GM12878 (cell line): ENCODE results near the gene CCDC81. TPM values are rescaled to one million over a fixed set of nuclear protein-coding genes. Genes with fewer than 3 reads are reported as not detected.

Experiments used
- ATAC-seq: fragments of 200-7000 bp; cut with Tn5 transposase; 3 replicates; pipeline ENCODE4 v1.9.1; 2020; ENCODE audit warnings: mild to moderate bottlenecking, moderate library complexity
- BruUV-seq: library from RNA; stranded (reverse); fragments of 400-500 nt; replicated peaks from 2 replicates; lab custom pipeline; 2021; lab: Mats Ljungman, UMichigan
- CTCF ChIA-PET: fragments of 300-600 bp; sonication (Branson Sonifier 250); formaldehyde crosslinking; extraction: SDS; loops from one replicate; lab custom pipeline; 2021; ENCODE audit warnings: inconsistent platforms; lab: Yijun Ruan, JAX
- POLR2A ChIA-PET: fragments of 350-600 bp; formaldehyde crosslinking; extraction: SDS; loops from one replicate; lab custom pipeline; 2021; ENCODE audit warnings: inconsistent platforms; lab: Charles Lee
- RAD21 ChIA-PET: fragments of 300-600 bp; sonication (Branson Sonifier 250); formaldehyde crosslinking; loops from one replicate; lab custom pipeline; 2023; ENCODE audit warnings: antibody characterized with exemption; ENCODE audit not compliant: unreplicated experiment; lab: Charles Lee
- SMC1A ChIA-PET: fragments of 300-600 bp; sonication (Branson Sonifier 250); formaldehyde crosslinking; loops from one replicate; lab custom pipeline; 2023; ENCODE audit not compliant: unreplicated experiment, uncharacterized antibody; lab: Charles Lee
- DNase-seq: peaks from one replicate; pipeline ENCODE4 v3.0.0-alpha.2; 2011; ENCODE audit warnings: low read depth, low spot score
- FAIRE-seq: peaks from 3 replicates; lab custom pipeline; 2011; peaks lifted over from hg19 to GRCh38; lab: Jason Lieb, UNC
- H2AFZ ChIP-seq: 2 replicates; pipeline ENCODE4 v1.6.0; 2011; ENCODE audit warnings: low read depth, low read length, control low read depth; ENCODE audit not compliant: control insufficient read depth
- H3K27ac ChIP-seq: 2 replicates; pipeline ENCODE4 v1.5.1; 2011; ENCODE audit warnings: control low read depth; ENCODE audit not compliant: control insufficient read depth, insufficient read depth
- H3K27me3 ChIP-seq, 2 experiments: replicated peaks in 1 of 2; 2 replicates each; pipeline versions ENCODE4 v1.6.0 to v1.6.1; 2011; ENCODE audit warnings: low read length in 1 of 2; ENCODE audit not compliant: control insufficient read depth in 2 of 2, insufficient read depth in 2 of 2
- H3K36me3 ChIP-seq, 2 experiments: 2 replicates each; pipeline ENCODE4 v1.5.1; 2011; ENCODE audit warnings: low read length in 1 of 2; ENCODE audit not compliant: control insufficient read depth in 2 of 2, insufficient read depth in 2 of 2
- H3K4me1 ChIP-seq: 2 replicates; pipeline ENCODE4 v1.6.1; 2011; ENCODE audit warnings: mild to moderate bottlenecking, low read length, moderate library complexity, mixed read lengths; ENCODE audit not compliant: control insufficient read depth, insufficient read depth
- H3K4me2 ChIP-seq: 2 replicates; pipeline ENCODE4 v1.6.0; 2011; ENCODE audit warnings: control low read depth; ENCODE audit not compliant: control insufficient read depth, insufficient read depth
- H3K4me3 ChIP-seq: fragments of 200-600 bp; sonication (generic); 2 replicates; pipeline ENCODE4 v1.5.1; 2016
- H3K79me2 ChIP-seq: 2 replicates; pipeline ENCODE4 v1.6.0; 2011; ENCODE audit warnings: low read length; ENCODE audit not compliant: control insufficient read depth, insufficient read depth
- H3K9ac ChIP-seq: 2 replicates; pipeline ENCODE4 v1.8.0; 2011; ENCODE audit warnings: low read length, control low read depth, mixed read lengths; ENCODE audit not compliant: control insufficient read depth, insufficient read depth
- H3K9me3 ChIP-seq: replicated peaks from 3 replicates; pipeline ENCODE4 v1.5.1; 2011; ENCODE audit warnings: mild to moderate bottlenecking, low read length; ENCODE audit not compliant: control insufficient read depth, insufficient read depth
- H4K20me1 ChIP-seq: 2 replicates; pipeline ENCODE4 v1.6.0; 2011; ENCODE audit not compliant: control insufficient read depth, insufficient read depth
- CBX5 ChIP-seq: sonication (generic); IDR thresholded peaks from 2 replicates; pipeline ENCODE4 v1.6.1; 2016; ENCODE audit warnings: low read depth, moderate library complexity, mild to moderate bottlenecking, inconsistent platforms
- GABPA ChIP-seq: IDR thresholded peaks from 2 replicates; pipeline ENCODE4 v1.6.1; 2014; ENCODE audit warnings: antibody characterized with exemption, low read depth, mild to moderate bottlenecking, inconsistent platforms
- HDAC2 ChIP-seq: fragments of 200-600 bp; sonication (generic); IDR thresholded peaks from 2 replicates; pipeline ENCODE4 v1.6.1; 2017
- WGBS: methylation state at CpG from one replicate; pipeline ENCODE4 v1.1.6; 2016; ENCODE audit warnings: low lambda C conversion rate; ENCODE audit not compliant: insufficient replicate concordance, insufficient coverage; ENCODE audit errors: missing lambda C conversion rate; 5-methylcytosine and 5-hydroxymethylcytosine counted together
- in situ Hi-C: fragments of 300-500 bp; cut with MboI; formaldehyde crosslinking; loops from 9 replicates; pipeline ENCODE4 v1.14.3; 2018; ENCODE audit warnings: mixed read lengths
- intact Hi-C: fragments of 100-400 bp; cut with micrococcal nuclease; formaldehyde crosslinking; loops from one replicate; pipeline ENCODE4 v1.14.2; 2022; ENCODE audit not compliant: unreplicated experiment
- polyA plus RNA-seq, 11 experiments: library from polyadenylated mRNA; depleted of rRNA in 4 of 11; unstranded in 6 of 11; stranded (reverse) in 5 of 11; fragments of >200 nt; fragmentation: Nextera tagmentation in 4 of 11; fragmentation: Illumina TruSeq in 1 of 11; extraction: Ambion mirVana in 4 of 11; extraction: Trizol in 1 of 11; gene quantifications; 1 replicate in 1 of 11; 2 replicates in 10 of 11; pipeline versions ENCODE4 v1.2.1 to v1.2.3, GENCODE V29; 2011 to 2016; ENCODE audit warnings: inconsistent platforms in 2 of 11, missing spikeins in 2 of 11, low read depth in 1 of 11
- total RNA-seq, 4 experiments: library from RNA; depleted of rRNA in 3 of 4; stranded (reverse); fragments of >200 nt in 3 of 4; fragmentation: Illumina TruSeq in 1 of 4; extraction: Trizol in 1 of 4; gene quantifications; 2 replicates each; pipeline versions ENCODE4 v1.2.1 to v1.2.3, GENCODE V29; 2013 to 2021

Gene CCDC81
- total and polyA plus RNA-seq, 10 of the 15 experiments (the other 5 are each of a cell fraction or from before 2014, with no cell fraction given) = 0.06 to 0.53 (median 0.22) TPM

- no TSS peak for BruUV-seq
- ChIA-PET CTCF (interaction anchor here (0.8 to 2.2 kb wide), 4 partner anchors 11 to 140 kb away, joined by 3 to 18 read pairs (median 4); no protein-coding TSS in a partner anchor), POLR2A (no interaction called here)
- intact Hi-C loops = no loop called here
- Histone ChIP-seq H3K4me2 (no peak overlapping the region), H3K4me3 (no peak overlapping the region)
- no peak for TF ChIP-seq HDAC2
- TF ChIP-seq, all 136 proteins: peak for 0
- Histone ChIP-seq H3K9me3 (no peaks in the 10 kb centered on the region), H2AFZ (no peak overlapping the region), H3K36me3 (no peaks in the 10 kb centered on the region), H3K79me2 (no peaks in the 10 kb centered on the region), H3K27me3 (peaks cover 0 to 2% of the 10 kb centered on the region in 2 experiments; a peak in 2 of 4 replicates), H3K9ac (no peak overlapping the region), H4K20me1 (no peaks in the 10 kb centered on the region; the same call in 1 of the 2 replicates), H3K27ac (no peak overlapping the region), H3K4me1 (no peaks in the 10 kb centered on the region)
- in situ Hi-C loops = no loop called here
- FAIRE-seq (no peak), DNase-seq (no peak), ATAC-seq (no peak)
- WGBS = 91% methylated on average over 1 of the region's 1 CpG
- ChIA-PET RAD21 (no interaction called here), SMC1A (interaction anchor here (0.9 to 2.0 kb wide), 6 partner anchors 11 to 140 kb away, joined by 3 to 16 read pairs (median 5); no protein-coding TSS in a partner anchor)
These were observed 93.5 kb downstream of the CCDC81 start for GRCh38 chr11:86468169-86468568.

GRCh38 chr11:86469491-86470388 is 95.1 kb downstream of the CCDC81 start:
- no TSS peak for BruUV-seq
- in situ Hi-C loops = no loop called here
- Histone ChIP-seq H3K4me1 (no peaks in the 10 kb centered on the region), H3K79me2 (no peaks in the 10 kb centered on the region), H3K9ac (no peak overlapping the region), H2AFZ (no peak overlapping the region), H3K4me3 (no peak overlapping the region), H3K36me3 (no peaks in the 10 kb centered on the region), H3K27ac (no peak overlapping the region), H3K4me2 (no peak overlapping the region), H3K27me3 (peaks cover 0 to 2% of the 10 kb centered on the region in 2 experiments; a peak in 2 of 4 replicates), H3K9me3 (no peaks in the 10 kb centered on the region), H4K20me1 (no peaks in the 10 kb centered on the region; the same call in 1 of the 2 replicates)
- FAIRE-seq (no peak), ATAC-seq (no peak), DNase-seq (no peak)
- RAD21 ChIA-PET = interaction anchor here (1.0 to 1.1 kb wide), 2 partner anchors 11 to 139 kb away, joined by 3 read pairs; no protein-coding TSS in a partner anchor
- TF ChIP-seq GABPA (no peak), CBX5 (no peak)
- SMC1A ChIA-PET = interaction anchor here (0.8 to 2.0 kb wide), 4 partner anchors 13 to 138 kb away, joined by 3 to 16 read pairs (median 8); no protein-coding TSS in a partner anchor
- WGBS = 37% methylated on average over 5 of the region's 5 CpGs
- CTCF ChIA-PET = interaction anchor here (0.8 to 2.2 kb wide), 6 partner anchors 9 to 615 kb away, joined by 3 to 18 read pairs (median 3); partner anchors contain the start of gene CCDC83
- intact Hi-C loops = no loop called here
- POLR2A ChIA-PET = interaction anchor here (1.1 kb wide), 1 partner anchor 11 kb away, joined by 4 read pairs; no protein-coding TSS in a partner anchor

Other genes with a start within 250 kb of the CCDC81 start
- gene EED, start 130.1 kb upstream of the CCDC81 start, total RNA-seq (2014; rRNA removed) = 41.5 and 53.4 TPM in 2 replicates
- gene EED, start 130.1 kb upstream of the CCDC81 start, total RNA-seq (2014; rRNA removed; fragmentation: Illumina TruSeq; extraction: Trizol) = 58.8 and 60.4 TPM in 2 replicates
- gene EED, start 130.1 kb upstream of the CCDC81 start, total RNA-seq (2021) = 46.3 and 53.1 TPM in 2 replicates
- 85.6 and 113 TPM in 2 replicates for gene EED, start 130.1 kb upstream of the CCDC81 start, polyA plus RNA-seq (2011; rRNA removed)
- 51.1 and 61.8 TPM in 2 replicates for gene EED, start 130.1 kb upstream of the CCDC81 start, polyA plus RNA-seq (2014; fragmentation: Illumina TruSeq; extraction: Trizol)
- 100 to 1,000 TPM; 101 to 140 TPM for gene EED, start 130.1 kb upstream of the CCDC81 start, polyA plus RNA-seq (2014; fragmentation: Nextera tagmentation; extraction: Ambion mirVana)
- 41.4 and 49.5 TPM in 2 replicates for gene EED, start 130.1 kb upstream of the CCDC81 start, polyA plus RNA-seq (2014; rRNA removed)
- 100 to 1,000 TPM in 1 of 2 experiments, 10 to 100 TPM in 1; 95.1 to 105 TPM for gene EED, start 130.1 kb upstream of the CCDC81 start, polyA plus RNA-seq (2016; fragmentation: Nextera tagmentation; extraction: Ambion mirVana)
- 57.9 and 70.5 TPM in 2 replicates for gene HIKESHI, start 72.6 kb upstream of the CCDC81 start, total RNA-seq (2014; rRNA removed)
- 53.3 and 54.0 TPM in 2 replicates for gene HIKESHI, start 72.6 kb upstream of the CCDC81 start, total RNA-seq (2014; rRNA removed; fragmentation: Illumina TruSeq; extraction: Trizol)
- gene HIKESHI, start 72.6 kb upstream of the CCDC81 start, total RNA-seq (2021) = 42.3 and 43.1 TPM in 2 replicates
- gene HIKESHI, start 72.6 kb upstream of the CCDC81 start, polyA plus RNA-seq (2011; rRNA removed) = 113 and 124 TPM in 2 replicates
- gene HIKESHI, start 72.6 kb upstream of the CCDC81 start, polyA plus RNA-seq (2014; fragmentation: Illumina TruSeq; extraction: Trizol) = 50.0 and 67.1 TPM in 2 replicates
- 100 to 1,000 TPM; 156 to 228 TPM for gene HIKESHI, start 72.6 kb upstream of the CCDC81 start, polyA plus RNA-seq (2014; fragmentation: Nextera tagmentation; extraction: Ambion mirVana)
- gene HIKESHI, start 72.6 kb upstream of the CCDC81 start, polyA plus RNA-seq (2014; rRNA removed) = 42.3 and 56.9 TPM in 2 replicates
- gene HIKESHI, start 72.6 kb upstream of the CCDC81 start, polyA plus RNA-seq (2016; fragmentation: Nextera tagmentation; extraction: Ambion mirVana) = 100 to 1,000 TPM; 116 to 119 TPM